Activated B cell treated with CpG ODN at 0.5 μM for 24 hours (primary cell): Measurements from ENCODE around the gene CPO. TPM values are rescaled to one million over a fixed set of nuclear protein-coding genes. Genes with fewer than 3 reads are reported as not detected.

ENCODE experiments used
- ATAC-seq: fragments of 200-7000 bp; cut with Tn5 transposase; one replicate; pipeline ENCODE4 v1.10.0; 2021; ENCODE audit warnings: low read depth, mild to moderate bottlenecking, moderate library complexity
- CTCF ChIA-PET: fragments of 350-600 bp; sonication (Branson Sonifier 250); formaldehyde crosslinking; loops from one replicate; lab custom pipeline; 2021; ENCODE audit warnings: antibody characterized with exemption; lab: Charles Lee
- POLR2A ChIA-PET: fragments of 350-600 bp; sonication (Branson Sonifier 250); formaldehyde crosslinking; loops from one replicate; lab custom pipeline; 2021; ENCODE audit warnings: antibody characterized with exemption; lab: Charles Lee
- DNase-seq: peaks from one replicate; pipeline ENCODE4 v3.0.0; 2022
- H3K27ac Mint-ChIP-seq: one replicate; pipeline ENCODE4 v1.8.0; 2020; ENCODE audit warnings: mixed read lengths
- H3K27me3 Mint-ChIP-seq: one replicate; pipeline ENCODE4 v1.8.0; 2021; ENCODE audit warnings: mixed read lengths
- H3K36me3 Mint-ChIP-seq: one replicate; pipeline ENCODE4 v1.8.0; 2021; ENCODE audit warnings: low read depth, mixed read lengths
- H3K4me1 Mint-ChIP-seq: one replicate; pipeline ENCODE4 v1.8.0; 2021; ENCODE audit warnings: mixed read lengths
- H3K4me3 Mint-ChIP-seq: one replicate; pipeline ENCODE4 v1.8.0; 2020; ENCODE audit warnings: mild to moderate bottlenecking, mixed read lengths
- H3K9me3 Mint-ChIP-seq: one replicate; pipeline ENCODE4 v1.8.0; 2020; ENCODE audit warnings: mixed read lengths
- CTCF ChIP-seq: fragments of 200-600 bp; IDR thresholded peaks from one replicate; pipeline ENCODE4 v1.8.0; 2022; ENCODE audit warnings: antibody characterized with exemption, mild to moderate bottlenecking
- intact Hi-C: fragments of 100-400 bp; cut with micrococcal nuclease; formaldehyde crosslinking; loops from one replicate; pipeline ENCODE4 v1.15.1; 2024
- total RNA-seq: library from RNA; stranded (reverse); gene quantifications from 2 replicates; pipeline ENCODE4 v1.2.3, GENCODE V29; 2022

The CPO gene
- not detected in 2 replicates for total RNA-seq

GRCh38 chr2:206939340-206939739, at the start of gene CPO:
CPO (plus strand) TSS chr2:206939518; CDS start chr2:206939600, 82 bp downstream.
- Mint-ChIP-seq H3K9me3 (no peaks in the 10 kb centered on the region), H3K4me1 (peaks cover 9% of the 10 kb centered on the region), H3K36me3 (no peaks in the 10 kb centered on the region), H3K27ac (no peak within 1 kb of the TSS), H3K27me3 (peaks cover 7% of the 10 kb centered on the region), H3K4me3 (no peak within 1 kb of the TSS)
- ATAC-seq (no peak), DNase-seq (no peak)
- ChIA-PET POLR2A (no interaction called here), CTCF (no interaction called here)
- no peak for TF ChIP-seq CTCF
- intact Hi-C loops = no loop called here

- ChIA-PET CTCF (no interaction called here), POLR2A (no interaction called here)
- Mint-ChIP-seq H3K36me3 (no peaks in the 10 kb centered on the region), H3K9me3 (peaks cover 4% of the 10 kb centered on the region), H3K4me1 (no peaks in the 10 kb centered on the region), H3K4me3 (no peak overlapping the region), H3K27me3 (peaks cover 2% of the 10 kb centered on the region), H3K27ac (no peak overlapping the region)
- ATAC-seq (no peak), DNase-seq (no peak)
- no peak for TF ChIP-seq CTCF
- intact Hi-C loops = no loop called here
Observed at GRCh38 chr2:206890179-206890578, 49.1 kb upstream of the CPO start.

- Mint-ChIP-seq H3K27me3 (peaks cover 2% of the 10 kb centered on the region), H3K4me3 (no peak overlapping the region), H3K4me1 (no peaks in the 10 kb centered on the region), H3K9me3 (peaks cover 8% of the 10 kb centered on the region), H3K36me3 (no peaks in the 10 kb centered on the region), H3K27ac (no peak overlapping the region)
- no peak for TF ChIP-seq CTCF
- DNase-seq (no peak), ATAC-seq (no peak)
- ChIA-PET POLR2A (no interaction called here), CTCF (no interaction called here)
- intact Hi-C loops = no loop called here
Observed at GRCh38 chr2:206890926-206891325, 48.4 kb upstream of the CPO start.

- intact Hi-C loops = no loop called here
Observed at GRCh38 chr2:206915121-206915520, 24.2 kb upstream of the CPO start.

GRCh38 chr2:206918263-206918662, 21.1 kb upstream of the CPO start:
- peaks cover 1% of the 10 kb centered on the region for H3K27me3 Mint-ChIP-seq
- no peaks in the 10 kb centered on the region for H3K4me1 Mint-ChIP-seq
- no peak for TF ChIP-seq CTCF
- intact Hi-C loops = no loop called here
- no peaks in the 10 kb centered on the region for H3K36me3 Mint-ChIP-seq
- no peak overlapping the region for H3K4me3 Mint-ChIP-seq
- DNase-seq (no peak), ATAC-seq (no peak)
- H3K9me3 Mint-ChIP-seq = peaks cover 3% of the 10 kb centered on the region
- no peak overlapping the region for H3K27ac Mint-ChIP-seq
- ChIA-PET POLR2A (no interaction called here), CTCF (no interaction called here)

More at GRCh38 chr2:206915121-206915520, 24.2 kb upstream of the CPO start:
- Mint-ChIP-seq H3K27me3 (peaks cover 1% of the 10 kb centered on the region), H3K4me3 (no peak overlapping the region), H3K9me3 (peaks cover 3% of the 10 kb centered on the region), H3K27ac (no peak overlapping the region), H3K4me1 (no peaks in the 10 kb centered on the region), H3K36me3 (no peaks in the 10 kb centered on the region)
- no peak for ATAC-seq
- no peak for TF ChIP-seq CTCF
- ChIA-PET CTCF (no interaction called here), POLR2A (no interaction called here)
- no peak for DNase-seq
